ENCODE data around the gene CDC42BPA.

CDC42BPA gene

GRCh38 chr1:227215863-227216510 is 102.3 kb downstream of the CDC42BPA start:
- DNase-seq (ENCODE audit: low read depth in 1 of 2, low spot score in 1 of 2), result no peak

GRCh38 chr1:227214207-227214606 is 104.1 kb downstream of the CDC42BPA start:
- DNase-seq (ENCODE audit: low read depth in 1 of 2, low spot score in 1 of 2), result no peak

- no peak for DNase-seq (ENCODE audit: low read depth in 1 of 2, low spot score in 1 of 2)
Observed at GRCh38 chr1:227213426-227213825, 104.9 kb downstream of the CDC42BPA start.

- DNase-seq (ENCODE audit: low read depth in 1 of 2, low spot score in 1 of 2), result no peak
Observed at GRCh38 chr1:227212164-227212563, 106.1 kb downstream of the CDC42BPA start.

- DNase-seq (ENCODE audit: low read depth in 1 of 2, low spot score in 1 of 2), result no peak
Observed at GRCh38 chr1:227210604-227211003, 107.7 kb downstream of the CDC42BPA start.

GRCh38 chr1:227197064-227197463 is 121.2 kb downstream of the CDC42BPA start:
- no peak for DNase-seq (ENCODE audit: low read depth in 1 of 2, low spot score in 1 of 2)

GRCh38 chr1:227192163-227192562 is 126.1 kb downstream of the CDC42BPA start:
- DNase-seq (ENCODE audit: low read depth in 1 of 2, low spot score in 1 of 2), result peak in 1 of 2 donors; percentile 1

GRCh38 chr1:227191607-227192006 is 126.7 kb downstream of the CDC42BPA start:
- no peak for DNase-seq (ENCODE audit: low read depth in 1 of 2, low spot score in 1 of 2)

GRCh38 chr1:227190321-227190720 is 128.0 kb downstream of the CDC42BPA start:
- DNase-seq (ENCODE audit: low read depth in 1 of 2, low spot score in 1 of 2), result no peak

- no peak for DNase-seq (ENCODE audit: low read depth in 1 of 2, low spot score in 1 of 2)
Observed at GRCh38 chr1:227185291-227185690, 133.0 kb downstream of the CDC42BPA start.

- no peak for DNase-seq (ENCODE audit: low read depth in 1 of 2, low spot score in 1 of 2)
Observed at GRCh38 chr1:227182012-227182411, 136.3 kb downstream of the CDC42BPA start.

GRCh38 chr1:227175611-227176010 is 142.7 kb downstream of the CDC42BPA start:
- no peak for DNase-seq (ENCODE audit: low read depth in 1 of 2, low spot score in 1 of 2)

- DNase-seq (ENCODE audit: low read depth in 1 of 2, low spot score in 1 of 2), result no peak
Observed at GRCh38 chr1:227174164-227174563, 144.1 kb downstream of the CDC42BPA start.

- no peak for DNase-seq (ENCODE audit: low read depth in 1 of 2, low spot score in 1 of 2)
Observed at GRCh38 chr1:227170361-227171166, 147.7 kb downstream of the CDC42BPA start.

GRCh38 chr1:227169343-227169742 is 148.9 kb downstream of the CDC42BPA start:
- no peak for DNase-seq (ENCODE audit: low read depth in 1 of 2, low spot score in 1 of 2)

- no peak for DNase-seq (ENCODE audit: low read depth in 1 of 2, low spot score in 1 of 2)
Observed at GRCh38 chr1:227167276-227168101, 150.8 kb downstream of the CDC42BPA start.

- no peak for DNase-seq (ENCODE audit: low read depth in 1 of 2, low spot score in 1 of 2)
Observed at GRCh38 chr1:227166559-227166958, 151.7 kb downstream of the CDC42BPA start.

GRCh38 chr1:227161470-227161869 is 156.8 kb downstream of the CDC42BPA start:
- no peak for DNase-seq (ENCODE audit: low read depth in 1 of 2, low spot score in 1 of 2)

GRCh38 chr1:227156520-227156919 is 161.8 kb downstream of the CDC42BPA start:
- no peak for DNase-seq (ENCODE audit: low read depth in 1 of 2, low spot score in 1 of 2)

GRCh38 chr1:227155688-227156087 is 162.6 kb downstream of the CDC42BPA start:
- DNase-seq (ENCODE audit: low read depth in 1 of 2, low spot score in 1 of 2), result no peak

- DNase-seq (ENCODE audit: low read depth in 1 of 2, low spot score in 1 of 2), result no peak
Observed at GRCh38 chr1:227155004-227155403, 163.3 kb downstream of the CDC42BPA start.

GRCh38 chr1:227152525-227152924 is 165.8 kb downstream of the CDC42BPA start:
- DNase-seq (ENCODE audit: low read depth in 1 of 2, low spot score in 1 of 2), result no peak

All from stimulated activated CD4-positive, alpha-beta T cell treated with anti-CD3 and anti-CD28 coated beads, Interleukin-15, amount 100 ng/mL, for 1 hour (primary cell).